A549 (cell line): ENCODE results near the gene SMCO4.

ENCODE experiments used
- CEBPB ChIP-seq, 2 experiments: fragments of >200 bp in 1 of 2; sonication (Bioruptor Twin) in 1 of 2; formaldehyde crosslinking in 1 of 2; IDR thresholded peaks; 2 replicates each; pipeline ENCODE4 v1.6.1; 2012 to 2016
- CTCF ChIP-seq: fragments of >200 bp; sonication (Bioruptor Twin); formaldehyde crosslinking; IDR thresholded peaks from 3 replicates; pipeline ENCODE4 v1.5.1; 2016
- EP300 ChIP-seq, 2 experiments: fragments of >200 bp; sonication (Bioruptor Twin); formaldehyde crosslinking; IDR thresholded peaks; 2 replicates in 1 of 2; 3 replicates in 1 of 2; pipeline ENCODE4 v1.6.1; 2016 to 2017
- ESRRA ChIP-seq: fragments of 150-350 bp; IDR thresholded peaks from 2 replicates; pipeline ENCODE4 v1.6.1; 2014; ENCODE audit warnings: mild to moderate bottlenecking, low read length, borderline replicate concordance
- GATA3 ChIP-seq: IDR thresholded peaks from 2 replicates; pipeline ENCODE4 v1.6.1; 2012; ENCODE audit warnings: borderline replicate concordance
- MAFK ChIP-seq: fragments of 450-650 bp; IDR thresholded peaks from 2 replicates; pipeline ENCODE4 v1.6.1; 2014; ENCODE audit not compliant: partially characterized antibody
- POLR2A ChIP-seq: IDR thresholded peaks from 2 replicates; pipeline ENCODE4 v1.6.1; 2012; ENCODE audit warnings: mild to moderate bottlenecking, low read length
- POLR2AphosphoS2 ChIP-seq: conservative IDR thresholded peaks from 2 replicates; pipeline ENCODE4 v1.6.1; 2012; ENCODE audit warnings: low read length, improper control_type of control experiment, inconsistent platforms
- REST ChIP-seq: fragments of 200-600 bp; sonication (generic); IDR thresholded peaks from 2 replicates; pipeline ENCODE4 v1.6.1; 2016; ENCODE audit warnings: antibody characterized with exemption, mild to moderate bottlenecking, moderate library complexity
- RFX5 ChIP-seq: fragments of 450-650 bp; IDR thresholded peaks from 2 replicates; pipeline ENCODE4 v1.7.1; 2014; ENCODE audit warnings: antibody characterized with exemption, mild to moderate bottlenecking, moderate library complexity
- TF ChIP-seq, protein P1 (sequence below): fragments of 450-650 bp; IDR thresholded peaks from 2 replicates; pipeline ENCODE4 v1.6.1; 2014; ENCODE audit warnings: antibody characterized with exemption

DNA sequence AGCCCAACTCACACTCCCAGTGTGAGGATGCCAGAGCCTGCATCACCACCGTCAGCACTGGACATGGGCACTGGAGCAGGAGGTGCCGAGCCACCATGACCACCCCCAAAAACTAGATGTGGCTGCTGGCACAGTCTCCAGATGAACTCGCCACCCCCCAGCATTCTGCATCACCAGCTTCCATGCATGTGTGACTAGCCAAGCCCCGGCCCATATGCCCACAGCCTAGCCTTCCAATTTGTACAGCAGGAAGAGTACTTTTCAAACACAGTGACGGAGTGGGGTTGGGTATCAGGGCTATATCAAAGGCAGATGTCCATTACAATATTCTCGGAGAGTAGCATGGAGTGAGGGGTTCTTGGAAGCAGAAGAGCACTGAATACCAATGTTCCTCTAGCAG is 62.9 kb downstream of the SMCO4 start:
- TF ChIP-seq CTCF: no peak
- no peak for TF ChIP-seq POLR2AphosphoS2
- no peak for TF ChIP-seq REST
- TF ChIP-seq POLR2A: no peak
- no peak for TF ChIP-seq MAFK
- no peak for TF ChIP-seq ESRRA
- TF ChIP-seq, protein P1, sequence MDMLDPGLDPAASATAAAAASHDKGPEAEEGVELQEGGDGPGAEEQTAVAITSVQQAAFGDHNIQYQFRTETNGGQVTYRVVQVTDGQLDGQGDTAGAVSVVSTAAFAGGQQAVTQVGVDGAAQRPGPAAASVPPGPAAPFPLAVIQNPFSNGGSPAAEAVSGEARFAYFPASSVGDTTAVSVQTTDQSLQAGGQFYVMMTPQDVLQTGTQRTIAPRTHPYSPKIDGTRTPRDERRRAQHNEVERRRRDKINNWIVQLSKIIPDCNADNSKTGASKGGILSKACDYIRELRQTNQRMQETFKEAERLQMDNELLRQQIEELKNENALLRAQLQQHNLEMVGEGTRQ: no peak
- no peak for TF ChIP-seq EP300 (IDR thresholded peaks at IDR 0.05)
- no peak for TF ChIP-seq GATA3
- no peak for TF ChIP-seq CEBPB (IDR thresholded peaks at IDR 0.05)
- TF ChIP-seq RFX5: no peak
